Central memory CD8-positive, alpha-beta T cell (primary cell): Measurements from ENCODE around the gene RPLP2.

Source experiments
- ATAC-seq: fragments of 150-1000 bp; cut with Tn5 transposase; replicated peaks from 2 replicates; pipeline ENCODE4 v1.10.0; 2022; ENCODE audit warnings: mild to moderate bottlenecking, moderate FRiP score, moderate number of reproducible peaks; ENCODE audit not compliant: poor library complexity, severe bottlenecking; ENCODE audit errors: extremely low read depth
- DNase-seq, 2 donors: peaks; one replicate each; pipeline ENCODE4 v3.0.0; 2021; ENCODE audit warnings: low spot score in 2 of 2
- H3K27ac Mint-ChIP-seq: one replicate; pipeline ENCODE4 v1.8.0; 2022; ENCODE audit warnings: low read depth, mild to moderate bottlenecking, moderate library complexity, mixed read lengths
- H3K27me3 Mint-ChIP-seq: one replicate; pipeline ENCODE4 v1.8.0; 2022; ENCODE audit warnings: mixed read lengths
- H3K36me3 Mint-ChIP-seq: one replicate; pipeline ENCODE4 v1.8.0; 2022; ENCODE audit warnings: mild to moderate bottlenecking, moderate library complexity, mixed read lengths; ENCODE audit not compliant: insufficient read depth
- H3K4me1 Mint-ChIP-seq: one replicate; pipeline ENCODE4 v1.8.0; 2022; ENCODE audit warnings: mixed read lengths
- H3K4me3 Mint-ChIP-seq: one replicate; pipeline ENCODE4 v1.8.0; 2022; ENCODE audit warnings: mild to moderate bottlenecking, moderate library complexity, mixed read lengths
- H3K9me3 Mint-ChIP-seq: one replicate; pipeline ENCODE4 v1.8.0; 2022; ENCODE audit warnings: mixed read lengths

RPLP2 gene

DNA sequence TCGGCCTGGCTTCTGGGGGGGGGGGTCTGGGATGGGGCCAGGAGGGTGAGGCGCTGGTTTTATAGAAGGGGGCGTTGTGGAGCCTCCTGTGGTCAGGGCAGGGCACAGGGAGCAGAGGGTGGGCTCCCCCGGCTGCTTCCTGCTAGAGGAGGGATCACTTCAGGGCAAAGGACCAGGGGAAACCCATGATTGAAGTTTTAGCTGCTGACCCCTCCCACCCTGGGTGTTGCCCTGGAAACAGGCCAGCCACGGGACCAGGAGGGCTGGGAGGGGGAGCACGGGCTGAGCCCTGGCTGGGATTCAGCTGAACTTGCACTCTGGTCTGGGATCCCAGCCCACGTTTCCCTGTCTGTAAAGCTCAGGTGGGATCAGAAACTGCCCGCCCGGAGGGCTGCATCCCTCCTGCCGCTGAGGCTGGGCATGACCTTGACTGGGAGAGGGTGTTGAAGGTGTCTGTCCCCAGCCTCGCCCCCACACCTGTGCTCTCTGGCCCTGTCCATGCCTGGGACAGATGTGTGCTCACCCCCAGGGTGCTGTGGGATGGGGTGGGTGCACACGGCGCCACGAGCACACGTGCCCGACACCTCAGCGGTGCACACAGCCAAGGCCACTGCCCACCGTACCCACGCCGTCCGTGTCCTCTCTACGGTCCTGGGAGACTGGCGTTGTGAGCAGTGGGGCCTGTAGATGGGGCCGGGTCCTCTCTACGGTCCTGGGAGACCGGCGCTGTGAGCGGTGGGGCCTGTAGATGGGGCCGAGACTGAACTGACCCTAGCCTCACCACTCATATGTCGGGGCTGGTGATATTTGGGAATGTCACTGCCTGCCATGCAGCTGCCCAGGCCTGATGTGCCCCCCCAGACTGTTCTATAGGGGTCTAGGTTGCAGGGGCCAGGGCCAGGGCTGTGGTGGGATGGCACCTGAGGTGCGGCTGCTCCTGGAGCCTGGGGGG lies 35.2 kb downstream of the RPLP2 start:
- Mint-ChIP-seq H3K36me3 (peaks cover 5% of the 10 kb centered on the region), H3K4me1 (peaks cover 16% of the 10 kb centered on the region), H3K4me3 (peak overlapping the region; percentile 75), H3K27me3 (no peaks in the 10 kb centered on the region), H3K9me3 (no peaks in the 10 kb centered on the region), H3K27ac (no peak overlapping the region)
- ATAC-seq: no peak
- no peak for DNase-seq

DNA sequence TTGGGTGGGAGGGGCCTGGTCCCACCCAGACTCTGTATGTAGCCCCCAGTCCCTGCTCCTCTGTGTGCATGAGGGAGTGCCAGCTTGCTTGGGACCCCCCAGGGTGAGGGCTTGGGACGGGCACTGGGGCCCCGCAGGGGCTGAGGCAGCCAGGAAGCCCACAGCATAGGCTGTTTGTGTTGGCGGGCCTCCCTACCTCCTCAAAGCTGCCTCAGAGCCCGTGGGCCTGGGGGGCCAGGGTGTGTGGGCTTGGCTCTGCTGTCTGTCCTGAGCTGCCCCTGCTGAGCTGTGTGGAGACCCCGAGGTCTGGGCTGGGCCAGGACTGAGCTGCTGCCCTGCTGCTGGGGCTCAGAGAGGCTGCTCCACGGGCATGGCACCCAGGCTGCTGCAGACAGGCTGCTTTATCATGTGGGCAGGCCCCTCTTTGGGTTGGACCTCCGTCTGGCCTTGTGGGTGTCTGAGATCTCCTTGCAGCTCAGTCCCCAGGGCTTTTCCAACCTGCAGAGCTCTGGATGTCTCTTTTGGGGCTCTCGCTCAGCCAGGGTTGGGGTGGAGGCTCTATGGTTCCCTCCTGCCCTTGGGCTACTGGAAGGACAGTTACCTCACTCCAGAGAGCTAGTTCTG lies 36.2 kb downstream of the RPLP2 start:
- ATAC-seq (no peak), DNase-seq (no peak)

DNA sequence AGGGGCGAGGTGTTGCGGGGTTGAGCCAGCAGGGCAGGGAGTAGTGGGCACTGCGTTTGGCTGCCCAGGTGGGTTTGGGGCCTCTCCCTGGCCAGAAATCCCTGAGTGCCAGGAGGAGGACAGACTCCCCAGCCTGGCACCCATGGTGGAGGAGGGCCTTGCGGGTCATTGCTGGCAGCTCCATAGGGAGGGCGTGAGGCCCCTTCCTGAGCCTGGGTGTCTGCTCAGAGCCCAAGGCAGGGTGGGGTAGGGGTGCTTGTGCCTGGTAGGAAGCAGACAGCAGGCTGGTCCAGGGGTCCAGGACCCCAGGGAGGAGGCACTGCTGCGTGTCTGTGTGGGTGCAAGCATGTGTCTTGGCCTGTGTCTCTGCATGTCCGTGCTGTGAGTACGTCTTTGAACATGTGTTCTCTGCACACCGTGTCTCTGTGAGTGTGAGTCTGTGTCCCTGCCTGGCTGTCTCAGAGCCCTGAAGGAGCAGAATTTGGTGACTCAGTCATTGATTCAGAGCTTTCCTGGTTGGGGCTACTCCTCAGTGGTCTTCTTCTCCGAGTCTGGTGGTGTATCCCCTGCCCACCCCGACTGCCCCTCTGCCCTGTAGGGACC lies 36.8 kb downstream of the RPLP2 start:
- DNase-seq: no peak
- H3K36me3 Mint-ChIP-seq: peaks cover 5% of the 10 kb centered on the region
- no peaks in the 10 kb centered on the region for H3K9me3 Mint-ChIP-seq
- ATAC-seq: no peak
- no peak overlapping the region for H3K4me3 Mint-ChIP-seq
- peaks cover 5% of the 10 kb centered on the region for H3K4me1 Mint-ChIP-seq
- no peak overlapping the region for H3K27ac Mint-ChIP-seq
- H3K27me3 Mint-ChIP-seq: no peaks in the 10 kb centered on the region

More for the DNA sequence above, 36.2 kb downstream of the RPLP2 start:
- Mint-ChIP-seq H3K4me3 (no peak overlapping the region), H3K4me1 (peaks cover 10% of the 10 kb centered on the region), H3K9me3 (no peaks in the 10 kb centered on the region), H3K27ac (no peak overlapping the region), H3K27me3 (no peaks in the 10 kb centered on the region), H3K36me3 (peaks cover 5% of the 10 kb centered on the region)

DNA sequence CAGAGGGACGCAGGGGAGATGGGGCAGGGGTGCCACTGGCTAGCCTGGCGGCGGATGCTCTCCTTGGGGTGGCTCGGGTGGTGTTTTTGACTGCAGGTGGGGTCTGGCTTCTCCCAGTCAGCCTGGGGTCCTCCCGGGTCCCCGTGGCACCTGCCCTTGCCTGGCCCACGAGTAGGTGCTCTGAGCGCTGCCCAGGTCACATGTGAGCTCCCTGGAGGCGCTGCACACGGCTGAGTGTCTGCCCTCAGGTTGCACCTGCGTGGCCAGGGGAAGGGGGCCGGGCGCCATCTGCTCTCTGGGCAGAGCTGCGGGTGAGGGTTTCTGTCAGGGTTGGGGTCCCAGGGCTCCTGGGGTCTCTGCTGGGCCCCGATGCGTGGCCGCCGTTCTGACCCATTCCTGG lies 38.1 kb downstream of the RPLP2 start:
- Mint-ChIP-seq H3K9me3 (no peaks in the 10 kb centered on the region), H3K4me1 (peaks cover 5% of the 10 kb centered on the region), H3K27ac (no peak overlapping the region), H3K4me3 (peak overlapping the region; percentile 56), H3K36me3 (peaks cover 6% of the 10 kb centered on the region), H3K27me3 (no peaks in the 10 kb centered on the region)
- DNase-seq: no peak
- no peak for ATAC-seq

DNA sequence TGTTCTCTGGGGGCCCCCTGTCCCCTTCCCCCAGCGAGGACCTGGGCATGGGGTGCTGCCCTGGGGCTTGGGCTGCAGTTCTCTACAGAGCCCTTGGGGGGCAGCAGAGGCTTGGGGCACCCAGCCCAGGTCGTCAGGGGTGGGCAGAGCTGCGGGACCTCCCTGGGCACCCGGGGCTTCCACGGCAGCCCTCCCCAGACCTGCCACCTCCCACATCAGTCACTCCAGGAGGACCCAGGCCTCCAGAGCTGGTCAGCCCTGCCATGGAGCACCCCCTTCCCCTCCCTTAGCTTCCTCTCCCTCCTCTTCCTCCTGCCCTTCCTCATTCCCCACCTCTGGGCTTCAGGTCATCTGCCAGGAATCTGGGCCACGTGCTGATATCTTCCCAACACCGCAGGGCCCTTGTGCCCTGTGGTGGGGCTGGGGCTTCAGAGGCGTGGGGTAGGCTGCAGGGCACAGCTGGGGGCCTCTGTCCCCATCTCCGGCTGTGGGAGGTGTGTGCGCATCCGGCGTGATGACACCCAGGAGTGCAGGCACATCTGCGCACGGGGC lies 38.7 kb downstream of the RPLP2 start:
- H3K27ac Mint-ChIP-seq: no peak overlapping the region
- peak; percentile 64 for ATAC-seq

DNA sequence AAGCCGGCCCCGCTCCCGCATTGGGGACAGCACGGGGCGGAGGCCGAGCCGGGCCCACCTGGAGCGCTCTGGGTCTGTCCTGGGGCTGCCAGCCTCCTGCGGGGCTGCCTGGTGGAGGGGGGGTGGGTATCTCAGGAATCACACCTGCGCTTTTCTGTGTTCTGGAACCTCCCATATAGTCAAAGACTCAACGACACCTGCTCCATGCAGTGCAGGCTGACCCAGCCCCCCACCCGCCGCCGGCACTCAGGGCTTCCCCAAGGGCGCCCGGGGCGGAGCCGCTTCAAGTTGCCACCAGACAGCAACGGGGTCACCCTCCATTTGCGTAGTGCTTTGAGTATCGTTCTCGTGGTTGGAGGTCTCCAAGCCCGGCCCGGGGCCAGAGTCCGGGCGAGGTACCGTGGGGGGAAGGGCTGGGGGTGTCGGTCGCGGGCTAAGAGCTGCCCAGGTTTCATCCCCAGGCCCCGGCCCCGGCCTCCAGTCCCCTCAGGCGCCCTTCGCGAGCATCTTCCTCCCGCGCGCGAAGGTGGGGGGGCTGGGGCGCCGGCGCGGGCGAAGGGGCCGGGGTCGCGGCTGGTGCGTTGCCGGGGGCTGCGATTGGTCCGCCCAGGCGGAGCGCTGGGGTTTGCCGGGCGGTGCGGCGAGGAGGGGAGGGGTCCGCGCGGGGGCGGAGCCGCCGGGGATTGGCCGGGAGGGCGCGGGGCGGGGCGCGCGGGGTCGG lies 39.5 kb downstream of the RPLP2 start:
- Mint-ChIP-seq H3K9me3 (no peaks in the 10 kb centered on the region), H3K36me3 (peaks cover 4% of the 10 kb centered on the region), H3K27ac (no peak overlapping the region), H3K4me1 (peaks cover 5% of the 10 kb centered on the region), H3K4me3 (peak overlapping the region; percentile 56), H3K27me3 (no peaks in the 10 kb centered on the region)
- DNase-seq: no peak
- no peak for ATAC-seq

More for the DNA sequence above, 38.7 kb downstream of the RPLP2 start:
- Mint-ChIP-seq H3K4me3 (peak overlapping the region; percentile 56), H3K4me1 (peaks cover 5% of the 10 kb centered on the region), H3K9me3 (no peaks in the 10 kb centered on the region), H3K27me3 (no peaks in the 10 kb centered on the region), H3K36me3 (peaks cover 6% of the 10 kb centered on the region)
- peak; percentile 46 to 61 for DNase-seq

DNA sequence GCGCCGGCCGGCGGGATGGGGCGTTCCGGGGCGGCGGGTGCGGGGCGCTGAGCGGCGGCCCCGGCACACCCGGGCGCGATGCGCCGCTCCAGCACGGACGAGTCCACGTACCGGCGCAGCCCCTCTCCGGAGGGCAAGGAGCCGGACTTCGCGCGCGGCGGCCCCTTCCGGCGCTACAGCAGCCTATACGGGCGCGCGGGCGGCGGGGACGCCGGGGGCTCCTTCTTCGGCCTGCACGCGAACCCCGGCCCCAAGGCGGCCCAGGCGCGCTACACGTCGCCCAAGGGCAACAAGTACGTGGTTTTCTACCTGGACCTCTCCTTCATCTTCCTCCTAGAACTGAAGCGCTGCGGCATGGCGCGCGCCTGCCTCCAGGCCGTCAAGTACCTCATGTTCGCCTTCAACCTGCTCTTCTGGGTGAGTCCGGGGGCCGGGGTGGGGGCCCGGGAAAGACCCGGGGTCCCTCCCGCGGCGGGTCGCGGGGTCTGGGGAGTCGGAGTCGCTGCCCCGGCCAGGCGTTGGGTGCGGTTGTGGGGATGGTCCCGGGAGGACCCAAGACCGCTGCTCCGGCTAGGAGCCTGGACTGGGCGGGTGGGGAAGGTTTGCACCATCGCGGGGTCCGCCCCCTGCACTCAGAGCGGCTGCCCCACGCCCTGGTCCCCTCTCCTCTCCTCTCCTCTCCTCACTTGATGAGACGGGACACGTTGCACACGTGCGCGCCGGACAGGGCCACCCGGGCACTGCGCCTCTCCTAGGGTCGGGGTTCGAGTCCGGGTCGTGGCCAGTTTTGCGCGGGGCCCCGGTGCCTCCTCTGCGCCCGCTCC lies 40.4 kb downstream of the RPLP2 start:
- H3K9me3 Mint-ChIP-seq: no peaks in the 10 kb centered on the region
- ATAC-seq (no peak), DNase-seq (no peak)
- peak overlapping the region; percentile 11 for H3K4me3 Mint-ChIP-seq
- H3K4me1 Mint-ChIP-seq: peaks cover 5% of the 10 kb centered on the region
- peaks cover 4% of the 10 kb centered on the region for H3K36me3 Mint-ChIP-seq
- H3K27ac Mint-ChIP-seq: no peak overlapping the region
- H3K27me3 Mint-ChIP-seq: no peaks in the 10 kb centered on the region

DNA sequence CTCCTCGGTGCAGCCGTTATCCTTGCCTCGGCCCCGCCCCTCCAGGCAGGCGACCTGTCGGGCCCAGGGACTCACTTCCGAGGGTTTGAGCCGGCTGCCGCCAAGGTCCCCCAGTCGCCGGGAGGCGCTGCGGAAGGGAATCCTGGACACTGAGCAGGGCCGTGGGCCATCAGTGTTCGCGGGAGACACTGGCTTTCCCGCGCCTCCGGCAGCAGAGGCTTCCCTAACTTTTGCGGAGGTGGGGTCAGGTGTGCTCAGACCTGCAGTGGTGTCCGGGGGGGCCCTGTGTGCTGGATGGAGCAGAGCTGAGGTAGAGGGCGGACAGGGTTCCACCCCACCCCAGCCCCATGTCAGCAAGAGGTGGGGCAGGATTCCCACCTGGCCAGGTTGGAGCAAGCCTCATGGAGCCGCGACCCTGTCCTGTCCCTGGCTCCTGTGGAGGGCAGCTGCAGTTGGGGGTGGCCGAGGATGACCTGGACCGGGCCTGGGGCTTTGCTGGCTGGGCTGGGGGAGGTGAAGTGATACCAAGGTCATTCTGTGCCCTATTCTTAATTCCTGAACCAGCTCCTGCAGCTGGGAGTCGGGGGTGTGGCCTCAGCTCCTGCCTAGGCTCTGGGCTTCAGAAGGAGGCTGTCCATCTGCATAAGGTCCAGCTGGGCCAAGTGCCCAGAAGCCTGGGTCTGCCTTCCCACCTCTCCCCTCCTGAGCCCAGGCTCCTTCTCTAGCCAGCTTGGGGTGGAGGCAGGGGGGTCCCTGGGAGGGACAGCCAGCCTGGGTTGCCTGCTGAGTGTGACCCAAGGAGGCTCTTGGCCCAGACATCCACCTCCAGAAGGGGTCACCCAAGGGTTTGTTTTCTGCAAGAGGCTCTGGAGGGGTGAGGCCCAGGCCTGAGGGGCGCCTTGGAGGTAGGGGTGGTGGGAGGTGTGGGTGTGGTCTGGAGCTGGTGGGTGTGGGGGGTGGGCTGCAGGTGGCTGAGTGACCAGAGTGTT lies 41.3 kb downstream of the RPLP2 start:
- Mint-ChIP-seq H3K36me3 (peaks cover 4% of the 10 kb centered on the region), H3K4me3 (peak overlapping the region; percentile 4), H3K27me3 (no peaks in the 10 kb centered on the region), H3K4me1 (peaks cover 5% of the 10 kb centered on the region), H3K9me3 (no peaks in the 10 kb centered on the region), H3K27ac (no peak overlapping the region)
- no peak for DNase-seq
- ATAC-seq: no peak

DNA sequence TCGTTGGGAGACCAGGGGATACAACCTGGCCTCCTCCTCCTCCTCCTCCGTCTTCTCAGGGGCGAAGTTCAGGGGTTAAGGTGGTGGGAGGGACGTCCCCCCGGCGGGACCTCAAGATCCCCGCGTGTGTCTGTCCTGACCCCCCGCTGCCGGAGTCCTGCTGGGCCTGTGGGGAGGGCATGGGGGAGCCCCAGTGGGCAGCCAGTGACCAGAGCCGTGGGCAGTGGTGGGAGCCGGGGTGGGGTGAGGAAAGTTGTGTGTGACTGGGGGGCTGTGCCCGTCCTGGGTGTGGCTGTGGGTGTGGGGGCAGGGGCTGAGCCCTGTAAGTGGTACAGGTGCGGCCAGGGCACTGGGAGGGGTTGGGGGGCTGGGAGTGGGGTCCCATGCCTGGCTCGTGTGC lies 43.0 kb downstream of the RPLP2 start:
- peaks cover 4% of the 10 kb centered on the region for H3K36me3 Mint-ChIP-seq
- DNase-seq: no peak

DNA sequence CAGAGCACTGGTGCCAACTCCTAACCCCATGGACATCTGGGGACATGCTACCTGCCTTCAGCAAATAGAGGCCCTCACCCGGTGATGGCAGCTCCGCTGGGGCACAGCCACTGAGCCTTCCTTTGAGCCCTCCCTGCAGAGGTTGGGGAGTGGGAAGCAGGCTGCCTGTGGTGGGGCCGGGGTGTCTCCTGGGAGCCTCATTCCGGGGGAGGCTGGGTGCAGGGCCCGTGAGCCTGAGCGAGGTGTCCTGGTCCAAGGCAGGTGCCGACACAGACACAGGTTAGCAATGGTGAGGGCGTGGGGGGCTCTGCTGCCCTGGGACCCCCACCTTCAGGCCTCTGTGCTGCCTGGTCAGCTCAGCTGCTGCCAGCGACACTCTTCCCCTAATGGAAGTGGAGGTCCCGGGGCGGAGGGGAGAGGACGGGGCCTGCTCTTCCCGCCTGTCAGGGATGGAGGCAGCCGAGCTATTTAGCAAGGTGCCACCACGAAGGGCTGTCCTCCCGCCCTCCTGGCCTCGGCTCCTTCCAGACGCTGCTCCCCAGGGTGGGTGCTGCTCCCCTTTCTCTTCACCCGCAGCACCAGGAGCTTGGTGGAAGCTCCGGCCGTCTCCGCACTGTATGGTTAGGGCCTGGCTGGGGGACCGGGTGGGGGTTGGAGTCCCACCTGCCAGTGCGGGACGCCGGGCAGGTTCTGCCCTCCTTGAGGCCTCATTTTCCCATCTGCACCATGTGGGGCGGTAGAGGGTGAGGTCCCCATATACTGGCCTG lies 44.1 kb downstream of the RPLP2 start:
- no peak overlapping the region for H3K27ac Mint-ChIP-seq

More for the DNA sequence above, 43.0 kb downstream of the RPLP2 start:
- H3K4me3 Mint-ChIP-seq: no peak overlapping the region
- ATAC-seq: no peak
- H3K27me3 Mint-ChIP-seq: no peaks in the 10 kb centered on the region
- peaks cover 12% of the 10 kb centered on the region for H3K4me1 Mint-ChIP-seq
- H3K9me3 Mint-ChIP-seq: no peaks in the 10 kb centered on the region
- no peak overlapping the region for H3K27ac Mint-ChIP-seq

More for the DNA sequence above, 44.1 kb downstream of the RPLP2 start:
- Mint-ChIP-seq H3K36me3 (peaks cover 6% of the 10 kb centered on the region), H3K27me3 (no peaks in the 10 kb centered on the region), H3K4me1 (peaks cover 7% of the 10 kb centered on the region), H3K4me3 (no peak overlapping the region), H3K9me3 (no peaks in the 10 kb centered on the region)
- DNase-seq (no peak), ATAC-seq (no peak)
